Thyroid gland (tissue), 4 donors: ENCODE results near the gene TMEM117. TPM values are rescaled to one million over a fixed set of nuclear protein-coding genes. Genes with fewer than 3 reads are reported as not detected.

Experiments used
- DNase-seq, 2 donors: peaks; one replicate each; pipeline ENCODE4 v3.0.0-alpha.2; 2019
- H3K27ac ChIP-seq, 3 donors: fragments of 200-600 bp; sonication (generic); 1 replicate in 2 of 3; 2 replicates in 1 of 3; pipeline ENCODE4 v1.5.1; 2016 to 2019; ENCODE audit warnings: mild to moderate bottlenecking in 1 of 3, moderate library complexity in 1 of 3
- H3K27me3 ChIP-seq: fragments of 200-600 bp; sonication (generic); one replicate; pipeline ENCODE4 v1.5.1; 2019
- H3K36me3 ChIP-seq, 2 donors: fragments of 200-600 bp; sonication (generic); one replicate each; pipeline ENCODE4 v1.5.1; 2016 to 2019
- H3K4me1 ChIP-seq, 2 donors: fragments of 200-600 bp; sonication (generic); one replicate each; pipeline ENCODE4 v1.5.1; 2017 to 2019
- H3K4me3 ChIP-seq, 3 donors: fragments of 200-600 bp; sonication (generic); replicated peaks in 1 of 3; 1 replicate in 2 of 3; 2 replicates in 1 of 3; pipeline ENCODE4 v1.5.1; 2016; ENCODE audit warnings: mild to moderate bottlenecking in 1 of 3
- H3K9me3 ChIP-seq: fragments of 200-600 bp; sonication (generic); one replicate; pipeline ENCODE4 v1.5.1; 2017
- POLR2A ChIP-seq, 2 donors: fragments of 450-650 bp; IDR thresholded peaks; one replicate each; pipeline ENCODE4 v1.6.1; 2017; ENCODE audit warnings: antibody characterized with exemption in 2 of 2, mild to moderate bottlenecking in 2 of 2, moderate library complexity in 1 of 2
- WGBS, 2 donors: methylation state at CpG; one replicate each; pipeline ENCODE4 v1.1.5; 2017; 5-methylcytosine and 5-hydroxymethylcytosine counted together
- intact Hi-C: fragments of 100-400 bp; cut with DNase I; formaldehyde crosslinking; loops from one replicate; pipeline ENCODE4 v1.15.1; 2023
- total RNA-seq, 4 donors: library from RNA; depleted of rRNA; stranded (reverse); fragments of >200 nt; gene quantifications; one replicate each; pipeline ENCODE4 v1.2.3, GENCODE V29; 2016
- TF ChIP-seq, protein P1 (sequence below), 6 experiments: fragments of 200-600 bp in 3 of 6; fragments of 450-650 bp in 3 of 6; sonication (generic) in 3 of 6; IDR thresholded peaks; one replicate each; pipeline ENCODE4 v1.5.1; 2016 to 2019; ENCODE audit warnings: antibody characterized with exemption in 6 of 6, mild to moderate bottlenecking in 2 of 6, inconsistent platforms in 1 of 6, moderate library complexity in 1 of 6

The TMEM117 gene
- total RNA-seq, 4 donors from 2014 or later: 18.9 to 32.4 (median 24.7) TPM

DNA sequence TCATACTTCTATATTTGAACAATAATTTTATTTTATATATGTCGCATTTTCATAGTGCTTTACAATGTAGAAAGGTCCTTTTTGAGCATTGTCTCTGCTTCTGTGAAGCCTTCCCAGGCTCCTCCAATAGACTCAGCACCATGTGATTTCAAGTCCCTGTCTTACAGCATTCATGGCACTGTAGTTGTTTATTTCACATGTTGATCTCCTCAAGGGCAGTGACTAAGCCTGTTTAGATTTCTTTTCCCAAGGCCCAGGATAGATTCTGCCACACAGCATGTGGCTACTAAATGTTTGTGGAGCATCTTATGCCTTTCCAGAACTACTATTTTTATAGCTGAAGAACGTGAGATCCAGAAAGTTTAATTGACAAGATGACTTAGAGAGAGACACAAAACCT, 391.7 kb downstream of the TMEM117 start:
- intact Hi-C loops: no loop called here
- WGBS, 2 donors: 74 to 79% methylated on average over 2 of the region's 2 CpGs
- TF ChIP-seq, protein P1, sequence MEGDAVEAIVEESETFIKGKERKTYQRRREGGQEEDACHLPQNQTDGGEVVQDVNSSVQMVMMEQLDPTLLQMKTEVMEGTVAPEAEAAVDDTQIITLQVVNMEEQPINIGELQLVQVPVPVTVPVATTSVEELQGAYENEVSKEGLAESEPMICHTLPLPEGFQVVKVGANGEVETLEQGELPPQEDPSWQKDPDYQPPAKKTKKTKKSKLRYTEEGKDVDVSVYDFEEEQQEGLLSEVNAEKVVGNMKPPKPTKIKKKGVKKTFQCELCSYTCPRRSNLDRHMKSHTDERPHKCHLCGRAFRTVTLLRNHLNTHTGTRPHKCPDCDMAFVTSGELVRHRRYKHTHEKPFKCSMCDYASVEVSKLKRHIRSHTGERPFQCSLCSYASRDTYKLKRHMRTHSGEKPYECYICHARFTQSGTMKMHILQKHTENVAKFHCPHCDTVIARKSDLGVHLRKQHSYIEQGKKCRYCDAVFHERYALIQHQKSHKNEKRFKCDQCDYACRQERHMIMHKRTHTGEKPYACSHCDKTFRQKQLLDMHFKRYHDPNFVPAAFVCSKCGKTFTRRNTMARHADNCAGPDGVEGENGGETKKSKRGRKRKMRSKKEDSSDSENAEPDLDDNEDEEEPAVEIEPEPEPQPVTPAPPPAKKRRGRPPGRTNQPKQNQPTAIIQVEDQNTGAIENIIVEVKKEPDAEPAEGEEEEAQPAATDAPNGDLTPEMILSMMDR (IDR thresholded peaks at IDR 0.05): no peak
- Histone ChIP-seq H3K36me3 (no peaks in the 10 kb centered on the region), H3K4me3 (no peak overlapping the region), H3K4me1 (no peaks in the 10 kb centered on the region), H3K9me3 (no peaks in the 10 kb centered on the region), H3K27me3 (no peaks in the 10 kb centered on the region), H3K27ac (no peak overlapping the region)
- no peak for DNase-seq

DNA sequence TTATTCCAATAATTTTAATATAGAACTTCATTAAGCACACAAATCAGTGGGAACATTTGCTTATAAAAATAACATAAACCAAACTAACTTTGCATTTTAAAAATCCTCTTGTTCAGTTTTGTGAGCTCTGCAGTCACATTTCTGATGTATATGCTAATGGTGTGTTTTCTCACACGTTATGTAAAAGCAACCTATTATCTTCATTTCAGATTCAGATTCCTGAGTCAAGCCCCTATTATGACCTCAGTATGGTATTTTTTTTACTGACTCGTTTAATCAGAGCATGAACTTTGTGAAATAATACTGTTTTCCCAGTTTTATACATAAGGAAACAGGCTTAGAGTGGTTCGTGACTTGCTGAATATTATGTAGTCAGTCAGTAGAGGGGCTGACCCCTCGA, 394.0 kb downstream of the TMEM117 start:
- DNase-seq: no peak
- intact Hi-C loops: no loop called here
- Histone ChIP-seq H3K4me3 (no peak overlapping the region), H3K36me3 (no peaks in the 10 kb centered on the region), H3K27ac (no peak overlapping the region), H3K4me1 (no peaks in the 10 kb centered on the region), H3K27me3 (no peaks in the 10 kb centered on the region), H3K9me3 (no peaks in the 10 kb centered on the region)
- TF ChIP-seq POLR2A (IDR thresholded peaks at IDR 0.05): no peak
- TF ChIP-seq, protein P1 (IDR thresholded peaks at IDR 0.05): no peak
- WGBS, 2 donors: 82 to 86% methylated on average over 4 of the region's 4 CpGs

DNA sequence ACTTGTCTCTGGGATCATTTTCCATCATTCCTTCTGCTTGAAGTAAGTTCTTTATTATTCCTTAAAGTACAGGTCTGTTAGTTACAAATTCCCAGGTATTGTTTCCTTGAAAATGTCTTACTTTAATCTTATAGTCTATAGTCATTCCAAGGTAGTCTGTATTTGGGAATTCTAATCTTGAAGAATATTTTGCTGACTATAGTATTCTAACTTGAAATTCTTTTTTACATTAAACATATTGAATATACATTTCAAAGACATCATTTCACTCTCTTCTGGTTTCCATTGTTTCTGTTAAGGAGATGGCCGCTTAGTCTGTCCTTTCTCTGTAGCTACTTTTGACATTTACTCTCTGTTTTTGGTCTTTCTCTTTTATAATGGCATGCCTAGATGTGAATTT, 399.8 kb downstream of the TMEM117 start:
- Histone ChIP-seq H3K36me3 (no peaks in the 10 kb centered on the region), H3K4me1 (no peaks in the 10 kb centered on the region), H3K27me3 (no peaks in the 10 kb centered on the region), H3K4me3 (no peak overlapping the region), H3K27ac (no peak overlapping the region), H3K9me3 (no peaks in the 10 kb centered on the region)
- 97 to 98% methylated on average over 1 of the region's 1 CpG for WGBS, 2 donors
- intact Hi-C loops: no loop called here
- no peak for DNase-seq
- no peak for TF ChIP-seq POLR2A (IDR thresholded peaks at IDR 0.05)
- TF ChIP-seq, protein P1 (IDR thresholded peaks at IDR 0.05): no peak

DNA sequence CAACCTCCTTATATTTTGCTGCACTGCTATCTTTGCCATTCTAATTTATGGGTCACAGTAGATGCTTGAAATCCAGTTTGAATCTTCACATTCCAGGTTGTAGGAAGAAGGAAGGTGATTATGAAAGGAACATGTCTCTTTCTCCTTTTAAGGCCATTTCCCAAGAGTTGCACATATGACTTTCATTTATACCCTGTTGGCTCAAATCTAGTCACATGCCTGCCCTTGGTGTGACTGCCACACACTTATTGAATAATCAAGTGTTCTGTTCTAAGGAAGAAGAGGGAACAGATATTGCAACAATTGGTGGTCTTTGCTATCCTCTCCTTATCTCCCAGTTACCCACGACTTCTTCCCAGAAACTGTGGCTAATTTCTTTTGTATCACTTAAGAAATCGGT, 404.3 kb downstream of the TMEM117 start:
- Histone ChIP-seq H3K36me3 (no peaks in the 10 kb centered on the region), H3K27ac (no peak overlapping the region), H3K9me3 (no peaks in the 10 kb centered on the region), H3K4me1 (no peaks in the 10 kb centered on the region), H3K27me3 (no peaks in the 10 kb centered on the region), H3K4me3 (no peak overlapping the region)
- intact Hi-C loops: no loop called here
- TF ChIP-seq, protein P1 (IDR thresholded peaks at IDR 0.05): no peak
- no peak for TF ChIP-seq POLR2A (IDR thresholded peaks at IDR 0.05)
- no peak for DNase-seq
- 86% methylated on average over 2 of the region's 2 CpGs for WGBS, 2 donors

DNA sequence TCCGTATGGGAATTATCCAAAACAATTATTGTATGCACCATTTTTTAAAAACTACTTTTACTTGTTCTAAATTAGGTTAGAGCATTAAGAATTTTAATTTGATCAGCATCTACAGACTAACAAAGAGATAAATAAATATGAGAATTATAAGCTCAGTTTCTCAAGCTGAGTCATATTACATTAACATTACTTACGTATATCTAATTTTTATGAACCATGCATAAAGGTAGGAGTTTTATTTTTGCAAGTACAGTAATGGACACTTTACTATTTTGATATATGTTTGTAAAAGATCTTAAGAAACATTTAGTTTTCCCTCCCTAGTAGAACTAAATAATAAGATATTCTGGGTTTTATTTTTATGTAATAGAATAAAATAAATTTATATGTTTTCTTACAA, 410.1 kb downstream of the TMEM117 start:
- Histone ChIP-seq H3K4me3 (no peak overlapping the region), H3K27me3 (no peaks in the 10 kb centered on the region), H3K36me3 (no peaks in the 10 kb centered on the region), H3K9me3 (no peaks in the 10 kb centered on the region), H3K27ac (no peak overlapping the region), H3K4me1 (no peaks in the 10 kb centered on the region)
- WGBS, 2 donors: 97% methylated on average over 2 of the region's 2 CpGs
- intact Hi-C loops: no loop called here
- no peak for DNase-seq
- TF ChIP-seq, protein P1 (IDR thresholded peaks at IDR 0.05): no peak
- TF ChIP-seq POLR2A (IDR thresholded peaks at IDR 0.05): no peak
